NCI-H146 treated with DMSO at 0.1 percent for 48 hours (cell line): Measurements from ENCODE around the gene XPR1.

Source experiments
- DNase-seq: peaks from one replicate; lab custom pipeline; 2025; ENCODE audit not compliant: unreplicated experiment; lab: John Stamatoyannopoulos, UW

The XPR1 gene

DNA sequence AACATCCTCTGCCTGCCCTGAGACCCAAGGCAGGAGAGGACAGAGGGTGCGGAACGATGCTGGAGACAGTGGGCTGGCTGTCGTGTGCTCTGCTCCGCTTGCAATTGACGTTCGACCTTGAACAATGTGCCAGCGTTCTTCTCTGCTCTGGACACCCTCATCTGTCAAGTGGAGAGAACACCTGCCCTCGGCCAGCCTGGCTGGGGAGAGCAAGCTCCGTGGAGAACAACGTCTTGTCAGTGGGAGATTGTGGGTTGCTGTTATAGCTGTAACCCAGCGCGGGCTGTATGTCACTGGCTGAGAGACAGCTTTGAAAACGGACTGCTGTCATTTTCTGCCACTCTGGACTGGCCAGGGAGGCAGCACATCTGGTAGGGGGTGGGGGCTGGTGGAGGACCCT, 295.5 kb downstream of the XPR1 start:
- no peak for DNase-seq

DNA sequence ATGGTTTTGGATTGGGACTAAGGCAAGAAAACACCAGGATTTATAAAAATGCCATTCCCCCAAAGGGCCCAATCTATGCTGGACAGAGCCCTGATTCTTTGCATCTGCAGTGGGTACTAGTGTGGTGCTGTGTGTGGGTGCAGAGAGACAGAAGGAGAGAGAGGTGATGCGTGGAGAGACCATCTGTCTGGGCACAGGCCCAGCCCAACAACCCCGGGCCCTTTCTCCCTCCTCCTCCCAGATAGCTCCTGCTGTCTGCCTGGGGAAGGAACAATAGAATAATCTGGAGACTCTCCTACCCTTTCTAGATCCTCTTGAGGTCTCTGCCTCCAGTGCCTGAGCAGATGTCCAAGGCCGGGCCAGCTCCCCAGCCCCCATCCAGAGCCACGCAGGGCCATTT, 296.0 kb downstream of the XPR1 start:
- DNase-seq: no peak

DNA sequence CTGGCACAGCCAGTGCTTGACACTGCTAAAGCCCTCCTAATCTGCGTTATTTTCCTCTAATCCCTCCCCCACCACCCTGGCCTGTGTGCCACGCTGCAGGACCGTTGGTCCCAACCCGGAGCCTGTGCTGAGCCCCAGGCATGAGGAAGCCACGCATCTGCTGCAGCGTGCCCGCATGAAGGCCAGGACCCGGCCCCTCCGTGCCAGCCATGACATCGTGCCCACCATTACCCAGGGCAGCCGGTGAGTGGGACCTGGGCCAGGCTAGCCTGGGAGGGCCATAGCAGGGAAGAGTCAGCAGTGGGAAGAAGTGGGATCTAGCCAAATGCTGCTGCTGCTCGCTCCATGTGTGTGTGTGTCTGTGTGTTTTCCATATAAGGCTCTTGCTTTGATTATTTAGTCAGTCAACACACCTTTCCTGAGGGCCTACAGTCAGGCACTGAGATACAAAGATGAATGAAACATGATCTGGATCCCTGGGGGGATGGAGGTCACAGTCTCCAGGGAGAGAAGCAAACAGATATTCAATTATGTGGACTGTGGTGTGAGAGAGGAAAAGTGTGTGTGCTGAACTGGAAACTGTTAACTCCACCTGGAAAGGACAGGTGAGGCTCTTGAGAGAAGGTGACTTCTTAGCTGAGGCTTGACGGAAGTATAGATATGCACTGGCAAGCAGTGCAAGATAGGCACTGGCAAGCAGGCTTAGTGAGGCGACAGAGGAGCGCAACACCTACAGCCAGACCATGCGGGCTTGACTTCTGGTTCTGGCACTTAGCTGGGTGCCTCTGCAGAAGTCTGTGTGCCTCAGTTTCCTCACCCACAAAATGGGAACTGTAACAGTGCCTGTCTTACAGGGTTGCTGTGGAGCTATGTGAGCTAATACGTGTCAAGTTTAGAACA, 296.8 kb downstream of the XPR1 start:
- DNase-seq: peak; percentile 98

DNA sequence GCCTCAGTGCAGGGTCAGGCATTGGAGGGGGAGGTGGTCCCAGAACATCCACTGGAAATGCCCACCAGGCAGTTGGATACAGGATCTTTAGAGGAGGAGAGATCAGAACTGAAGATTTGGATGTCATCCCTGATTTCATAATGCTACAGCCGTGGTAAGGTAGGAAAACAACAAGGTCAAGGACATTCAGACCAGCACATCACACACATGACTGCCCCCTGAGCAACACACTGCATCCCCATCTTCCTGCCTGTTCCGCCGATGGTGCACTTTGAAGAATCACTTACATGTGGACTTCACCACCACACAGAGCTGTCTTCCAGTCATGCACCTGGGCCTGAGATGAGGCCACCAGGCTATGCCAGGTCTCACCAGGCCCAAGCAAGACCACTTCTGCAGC, 297.6 kb downstream of the XPR1 start:
- DNase-seq: no peak

DNA sequence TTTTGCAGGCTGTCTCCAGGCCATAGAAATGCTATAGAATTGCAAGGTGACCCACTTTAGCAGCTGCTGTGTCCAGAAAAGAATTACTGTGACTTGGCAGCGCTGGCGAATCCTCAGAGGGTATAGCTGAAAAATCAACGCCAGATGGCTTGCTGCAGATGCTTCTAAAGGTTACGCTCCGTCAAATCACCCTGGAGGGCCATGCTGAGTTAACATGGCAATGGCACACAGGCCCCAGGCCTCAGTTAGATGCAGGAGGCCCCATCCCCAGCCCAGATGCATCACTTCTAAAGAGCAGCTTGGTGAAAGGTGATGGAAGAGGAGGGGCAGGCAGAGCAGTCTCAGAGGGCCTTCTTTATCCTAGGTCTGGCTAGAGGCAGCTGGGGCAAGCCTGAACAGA, 298.9 kb downstream of the XPR1 start:
- DNase-seq: no peak

DNA sequence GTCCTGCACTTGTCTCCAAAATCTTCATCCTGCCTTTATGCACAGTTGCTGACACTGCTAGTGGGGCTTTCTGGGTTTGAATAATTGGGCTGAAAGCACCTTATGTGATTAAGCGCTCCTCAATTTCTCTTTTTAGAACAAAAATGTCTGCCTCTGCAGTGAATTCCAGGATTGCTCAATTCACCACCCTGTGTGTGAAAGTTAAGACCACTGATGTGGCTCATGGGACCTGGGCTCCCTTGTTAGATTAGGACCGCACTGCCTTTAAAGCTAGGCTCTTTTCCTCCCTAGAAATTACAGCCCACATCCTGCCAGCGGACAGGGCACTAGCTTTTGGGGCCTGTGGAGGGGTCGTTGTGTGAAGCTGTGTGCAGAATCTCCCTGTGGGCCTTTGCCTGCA, 299.7 kb downstream of the XPR1 start:
- no peak for DNase-seq

DNA sequence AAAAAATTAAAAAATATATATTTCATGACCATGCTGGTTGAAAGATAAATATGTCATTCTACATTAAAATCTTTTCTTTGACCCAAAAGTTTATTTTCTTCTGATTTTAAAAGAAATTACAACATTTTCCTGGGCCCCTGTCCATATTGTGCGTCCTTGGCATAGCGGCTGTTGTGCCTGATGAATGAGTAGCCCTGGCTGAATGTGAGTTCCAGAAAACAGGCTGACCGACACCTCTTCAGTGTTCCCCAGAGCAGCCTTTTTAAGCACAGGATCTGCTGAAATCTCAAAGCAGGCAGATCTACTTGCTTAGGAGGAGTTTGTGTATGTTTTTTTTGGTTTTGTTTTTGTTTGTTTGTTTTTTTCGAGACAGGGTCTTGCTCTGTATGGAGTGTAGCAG, 300.6 kb downstream of the XPR1 start:
- DNase-seq: no peak

DNA sequence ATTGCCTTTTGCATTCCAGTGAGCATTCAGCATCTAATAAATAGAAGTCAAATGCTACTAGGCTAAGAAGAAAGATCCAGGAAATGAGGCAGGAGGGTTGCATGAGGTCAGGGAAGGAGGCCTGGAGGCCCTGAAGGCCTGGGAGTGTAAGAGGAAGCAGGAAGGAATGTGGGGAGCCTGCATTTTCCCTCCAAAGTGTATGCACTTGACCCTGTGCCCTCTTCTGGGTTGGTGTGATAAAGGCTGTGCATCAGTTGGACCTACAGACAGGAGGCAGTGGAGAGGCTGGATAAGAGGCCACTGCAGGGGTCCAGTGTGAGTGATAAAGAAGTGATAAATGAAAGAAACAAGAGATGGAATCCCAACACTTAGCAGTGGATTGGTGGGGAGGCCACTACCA, 301.3 kb downstream of the XPR1 start:
- no peak for DNase-seq

DNA sequence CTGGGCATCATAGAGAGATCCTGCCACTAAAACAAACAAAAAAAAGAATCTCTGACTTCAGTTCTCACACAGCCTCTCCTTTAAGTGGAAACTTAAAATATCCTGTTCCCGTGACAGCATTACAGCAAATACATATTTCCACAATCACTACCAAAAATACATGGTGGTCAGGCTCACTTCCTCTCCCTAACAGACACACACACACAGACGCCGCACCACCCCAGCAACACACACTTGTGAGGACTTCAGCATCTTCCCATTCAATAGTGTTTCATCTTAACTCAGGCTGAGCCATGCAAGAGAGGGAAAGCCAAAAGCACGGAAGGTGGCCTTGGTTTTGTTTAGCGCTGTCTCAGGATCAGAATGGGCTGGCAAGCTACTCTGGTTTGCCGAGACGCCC, 302.7 kb downstream of the XPR1 start:
- no peak for DNase-seq

DNA sequence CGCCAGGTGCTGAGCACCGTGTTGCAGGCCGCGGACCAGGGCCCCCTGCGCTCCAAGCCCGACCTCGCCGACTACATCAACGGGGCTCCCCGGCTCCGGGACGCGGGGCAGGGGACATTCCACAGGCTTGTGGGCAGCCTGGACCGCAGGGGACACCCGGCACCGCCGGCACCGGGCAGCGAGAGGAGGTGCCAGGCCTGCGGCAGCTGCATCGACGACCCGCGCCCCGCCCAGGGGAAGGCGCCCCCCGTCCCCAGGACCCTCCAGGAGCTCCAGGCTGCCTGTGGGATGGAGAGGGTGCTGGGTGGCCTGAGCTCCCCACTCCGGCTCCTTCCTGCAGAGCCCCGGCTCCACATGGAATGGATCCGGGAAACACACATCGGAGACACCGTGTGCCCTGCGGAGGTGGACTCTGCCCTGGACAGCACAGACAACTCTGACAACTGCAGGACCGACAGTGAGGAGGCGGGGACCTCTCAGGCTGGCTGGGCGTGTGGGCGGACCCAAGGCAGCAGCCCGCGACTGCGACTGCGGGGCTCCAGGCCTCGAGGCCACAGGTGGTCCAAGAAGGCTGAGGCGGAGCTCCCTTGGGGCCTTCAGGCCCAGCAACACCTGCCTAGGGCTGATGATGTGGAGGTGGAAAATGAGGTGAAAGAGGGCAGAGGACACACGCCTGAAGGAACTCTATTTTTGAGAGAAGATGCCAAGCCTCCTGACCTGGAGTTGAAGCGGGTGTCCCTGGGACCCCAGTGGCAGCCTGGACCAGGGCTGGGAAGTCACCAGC, 303.7 kb downstream of the XPR1 start:
- no peak for DNase-seq

DNA sequence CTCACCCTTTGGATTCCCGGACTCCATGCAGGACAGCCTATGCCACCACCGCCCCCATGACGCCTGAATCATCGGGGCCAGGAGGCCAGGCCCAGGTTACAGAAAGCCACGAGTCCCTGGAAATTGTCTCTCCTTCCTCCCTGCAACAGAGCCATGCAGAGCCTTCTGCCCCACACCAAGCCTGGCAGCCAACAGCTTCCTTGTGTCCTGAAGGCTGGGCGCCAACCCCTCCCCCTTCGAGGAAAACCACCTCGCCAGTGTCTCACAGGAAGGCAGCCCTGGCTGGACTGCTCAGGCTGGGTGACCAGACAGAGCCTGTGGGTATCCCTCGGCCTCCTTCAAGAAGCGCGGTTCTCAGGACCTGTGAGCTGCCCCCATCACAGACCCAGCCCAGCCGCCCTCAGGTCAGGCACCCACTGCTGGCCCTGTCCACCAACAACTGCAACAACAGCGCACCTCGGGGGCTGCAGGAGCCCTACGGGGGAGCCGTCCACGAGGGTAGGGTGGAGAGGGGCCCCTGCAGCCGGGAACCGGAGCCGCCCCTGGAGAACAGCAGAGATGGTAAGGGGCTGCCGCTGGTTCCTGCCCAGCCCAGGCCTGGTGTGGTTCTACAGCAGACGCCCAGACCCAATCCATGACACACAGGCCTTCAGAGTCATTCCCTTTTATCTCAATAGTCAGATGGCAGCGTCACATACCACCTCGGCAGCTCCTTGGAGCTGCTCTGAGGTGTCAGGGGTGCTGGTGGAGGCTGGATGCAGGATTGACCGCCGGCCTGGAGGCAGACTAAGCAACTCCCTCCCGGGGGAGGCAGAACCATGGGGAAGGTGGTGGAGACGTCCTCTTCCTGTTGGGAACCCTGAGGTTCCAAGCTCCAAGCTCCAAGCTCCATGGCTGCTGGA, 304.5 kb downstream of the XPR1 start:
- DNase-seq: no peak

DNA sequence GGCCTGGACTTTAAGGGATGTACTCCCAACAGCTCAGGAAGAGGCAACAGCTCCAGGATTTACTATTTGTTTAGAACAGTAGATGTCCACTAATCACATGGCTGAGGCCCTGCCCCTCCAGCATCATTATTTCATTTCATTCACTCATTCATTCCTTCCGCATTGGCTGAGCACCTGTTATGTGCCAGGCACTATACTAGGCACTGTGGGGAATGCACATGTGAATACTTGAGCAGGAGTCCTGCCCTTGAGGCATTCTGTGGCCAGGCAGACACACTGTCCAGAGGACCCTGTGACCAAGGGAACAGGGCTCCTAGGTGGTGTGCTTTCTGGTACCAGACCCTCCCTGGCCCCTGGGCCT, 305.2 kb downstream of the XPR1 start:
- no peak for DNase-seq

DNA sequence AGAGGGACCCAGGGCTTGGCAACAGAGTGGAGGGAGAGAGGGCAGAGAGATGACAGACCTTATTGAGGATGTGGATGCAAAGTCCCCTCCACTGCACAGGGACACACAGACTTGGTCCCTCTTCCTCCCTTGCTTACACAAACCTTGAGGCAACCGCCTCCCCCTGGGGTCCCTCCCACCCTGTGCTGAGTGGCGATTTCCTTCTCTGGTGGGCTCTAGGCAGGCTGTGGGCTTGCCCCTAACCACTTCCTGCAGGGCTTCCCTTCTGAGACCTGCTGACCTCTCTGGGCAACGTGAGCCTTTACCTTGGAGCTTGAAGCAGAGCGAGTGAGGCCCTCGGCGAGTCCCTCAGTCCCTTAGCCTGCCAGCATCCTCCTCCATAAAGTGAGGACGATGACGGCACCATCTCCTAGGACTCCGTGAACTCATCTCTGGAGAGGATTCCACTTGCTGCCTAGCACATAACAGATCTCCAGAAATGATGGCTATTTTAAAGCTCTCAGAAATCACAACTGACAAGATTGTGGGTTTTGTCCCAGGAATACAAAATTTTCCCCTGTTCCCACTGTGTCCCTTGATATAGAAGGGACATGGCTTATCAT, 305.9 kb downstream of the XPR1 start:
- DNase-seq: no peak

DNA sequence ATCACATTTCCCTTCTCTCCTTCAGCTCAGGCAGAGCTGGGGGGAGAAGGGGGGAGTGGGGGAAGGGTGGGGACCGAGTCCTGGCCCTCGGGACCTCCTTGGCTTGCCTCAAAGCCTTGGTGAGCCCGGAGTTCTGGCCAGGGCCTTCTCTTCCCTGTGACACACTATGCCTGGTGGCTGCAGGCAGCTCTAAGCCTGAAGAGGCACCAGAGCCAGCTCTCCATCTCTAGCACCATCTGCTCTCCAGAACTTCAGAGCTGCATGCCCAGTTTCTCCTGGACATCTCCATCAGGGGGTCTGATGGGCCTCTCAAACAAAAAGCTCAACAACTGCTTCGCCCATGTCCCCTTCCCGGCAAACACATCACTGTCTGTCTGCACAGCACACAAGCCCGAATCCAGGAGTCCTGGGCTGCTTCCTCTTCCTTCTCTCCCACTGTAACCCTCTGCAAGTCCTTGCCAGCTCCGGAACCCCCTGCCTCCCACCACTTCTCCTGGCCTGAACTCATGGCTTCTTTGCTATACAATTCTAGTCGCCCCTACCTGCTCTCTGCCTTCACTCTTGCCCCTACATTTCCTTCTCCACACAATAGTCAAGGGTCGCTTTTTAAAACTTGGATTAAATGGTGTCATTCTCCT, 307.4 kb downstream of the XPR1 start:
- DNase-seq: no peak

DNA sequence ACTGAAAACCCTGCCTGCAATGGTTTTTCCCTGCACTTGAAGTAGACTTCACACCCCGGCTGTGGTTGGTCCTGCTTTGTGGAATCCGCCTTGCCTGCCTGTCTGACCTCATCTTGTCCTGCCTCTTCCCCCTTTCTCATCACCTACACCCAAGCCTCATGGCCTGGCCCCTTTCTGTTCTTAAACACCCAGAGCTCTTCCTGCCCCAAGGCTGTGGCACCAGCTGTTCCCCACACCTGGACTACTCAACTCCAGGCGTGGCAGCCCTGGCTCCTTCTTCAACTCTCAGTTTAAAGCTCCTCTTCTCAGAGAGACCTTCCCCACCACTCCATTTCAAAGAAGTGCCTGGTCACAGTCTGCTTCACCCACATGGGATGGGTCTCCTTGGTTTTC, 307.9 kb downstream of the XPR1 start:
- DNase-seq: no peak
